Dermis microvascular lymphatic vessel endothelial cell (primary cell): ENCODE data around the gene GMEB1. TPM values are rescaled to one million over a fixed set of nuclear protein-coding genes. Genes with fewer than 3 reads are reported as not detected.
"Not testable (repeated sequence)": the region's sequence is repeated elsewhere in the genome, so short reads cannot be mapped to it uniquely, and the experiment has no call there.

ENCODE experiments used
- DNase-seq, 2 donors: peaks; one replicate each; pipeline versions ENCODE4 v3.0.0 to v3.0.0-alpha.2; 2010; ENCODE audit warnings: low read depth in 2 of 2
- total RNA-seq: library from RNA; depleted of rRNA; stranded (reverse); fragments of >200 nt; gene quantifications from 2 replicates; pipeline ENCODE4 v1.2.1, GENCODE V29; 2014

Gene GMEB1
- total RNA-seq, result 5.3 and 7.5 TPM in 2 replicates

GRCh38 chr1:28668191-28668955 is at the start of gene GMEB1:
Gene GMEB1, plus strand, starts transcription at chr1:28668784. Its CDS starts 14,829 bp downstream, at chr1:28683613.
- peak; percentile 50 to 88 for DNase-seq

- no peak for DNase-seq
These were observed 36.9 kb upstream of the GMEB1 start for GRCh38 chr1:28631713-28632112.

- no peak for DNase-seq
These were observed 36.0 kb upstream of the GMEB1 start for GRCh38 chr1:28632560-28632959.

GRCh38 chr1:28640766-28641165 is 27.8 kb upstream of the GMEB1 start:
- DNase-seq, result peak in 1 of 2 donors; percentile 38

- peak in 1 of 2 donors; percentile 1 for DNase-seq
These were observed 26.3 kb upstream of the GMEB1 start for GRCh38 chr1:28642056-28642846.

- DNase-seq, result peak; percentile 91 to 97
These were observed 25.5 kb upstream of the GMEB1 start, which contains the start of gene TAF12 for GRCh38 chr1:28642847-28643635. Gene TAF12, minus strand, starts transcription at chr1:28643067. Its CDS starts 20,986 bp downstream, at chr1:28622081.

- DNase-seq, result no peak
These were observed 24.1 kb upstream of the GMEB1 start for GRCh38 chr1:28644494-28644893.

GRCh38 chr1:28645406-28645805 is 23.2 kb upstream of the GMEB1 start:
- DNase-seq, result not testable (repeated sequence)

- no peak for DNase-seq
These were observed 22.5 kb upstream of the GMEB1 start for GRCh38 chr1:28646040-28646439.

- DNase-seq, result peak in 1 of 2 donors; percentile 90
These were observed 20.5 kb upstream of the GMEB1 start for GRCh38 chr1:28648008-28648473.

- peak; percentile 95 to 96 for DNase-seq
These were observed 19.9 kb upstream of the GMEB1 start, which contains the start of gene RNU11 for GRCh38 chr1:28648474-28649198. Gene RNU11, plus strand, starts transcription at chr1:28648600.

GRCh38 chr1:28653063-28653462 is 15.5 kb upstream of the GMEB1 start:
- DNase-seq, result not testable (repeated sequence)

GRCh38 chr1:28653870-28654269 is 14.7 kb upstream of the GMEB1 start:
- DNase-seq, result peak in 1 of 2 donors; percentile 48

GRCh38 chr1:28655448-28656311 is 12.9 kb upstream of the GMEB1 start:
- not testable (repeated sequence) for DNase-seq

GRCh38 chr1:28656335-28656734 is 12.2 kb upstream of the GMEB1 start:
- no peak for DNase-seq

GRCh38 chr1:28663871-28664470 is 4.6 kb upstream of the GMEB1 start:
- DNase-seq, result no peak

- DNase-seq, result no peak
These were observed 1.8 kb upstream of the GMEB1 start for GRCh38 chr1:28666806-28667205.

- peak in 1 of 2 donors; percentile 47 for DNase-seq
These were observed 556 bp downstream of the GMEB1 start for GRCh38 chr1:28668956-28669723.
